Activated CD4-positive, alpha-beta memory T cell treated with anti-CD3 and anti-CD28 coated beads for 36 hours (primary cell): ENCODE data around the gene HSPB6. TPM values are rescaled to one million over a fixed set of nuclear protein-coding genes. Genes with fewer than 3 reads are reported as not detected.

Experiments used
- CTCF ChIA-PET: fragments of 350-600 bp; sonication (Branson Sonifier 250); formaldehyde crosslinking; loops from one replicate; lab custom pipeline; 2021; ENCODE audit warnings: antibody characterized with exemption, inconsistent platforms; lab: Charles Lee
- POLR2A ChIA-PET: fragments of 350-600 bp; sonication (Branson Sonifier 250); formaldehyde crosslinking; loops from one replicate; lab custom pipeline; 2021; ENCODE audit warnings: antibody characterized with exemption; lab: Charles Lee
- DNase-seq: peaks from one replicate; pipeline ENCODE4 v3.0.0-alpha.2; 2020
- H3K27ac Mint-ChIP-seq: one replicate; pipeline ENCODE4 v1.8.0; 2021; ENCODE audit warnings: mixed read lengths
- H3K27me3 Mint-ChIP-seq: one replicate; pipeline ENCODE4 v1.8.0; 2021; ENCODE audit warnings: mixed read lengths
- H3K36me3 Mint-ChIP-seq: one replicate; pipeline ENCODE4 v1.8.0; 2021; ENCODE audit warnings: mixed read lengths
- H3K4me1 Mint-ChIP-seq: one replicate; pipeline ENCODE4 v1.8.0; 2021; ENCODE audit warnings: low read depth, mixed read lengths
- H3K4me3 Mint-ChIP-seq: one replicate; pipeline ENCODE4 v1.8.0; 2021; ENCODE audit warnings: mild to moderate bottlenecking, mixed read lengths
- H3K9me3 Mint-ChIP-seq: one replicate; pipeline ENCODE4 v1.8.0; 2021; ENCODE audit warnings: mixed read lengths
- intact Hi-C: fragments of 100-400 bp; cut with micrococcal nuclease; formaldehyde crosslinking; loops from one replicate; pipeline ENCODE4 v1.15.1; 2023
- total RNA-seq, 2 experiments: library from RNA; stranded (reverse); gene quantifications; one replicate each; pipeline ENCODE4 v1.2.3, GENCODE V29; 2021

The HSPB6 gene
- total RNA-seq, 2 experiments from 2014 or later = 0.36 to 0.53 TPM

- POLR2A ChIA-PET = interaction anchor here (0.6 to 3.2 kb wide), 5 partner anchors 9 to 196 kb away, joined by 3 to 34 read pairs (median 6); no protein-coding TSS in a partner anchor
- H3K4me3 Mint-ChIP-seq = peak overlapping the region; percentile 89
- H3K4me1 Mint-ChIP-seq = peaks cover 29% of the 10 kb centered on the region
- no peaks in the 10 kb centered on the region for H3K27me3 Mint-ChIP-seq
- DNase-seq = no peak
- H3K9me3 Mint-ChIP-seq = no peaks in the 10 kb centered on the region
- H3K36me3 Mint-ChIP-seq = peaks cover 51% of the 10 kb centered on the region
- intact Hi-C loops = loop anchor here (1.0 to 10.0 kb wide), 5 partner anchors 22 to 475 kb away; partner anchors contain the start of genes COX6B1, ETV2, OVOL3 and POLR2I
- CTCF ChIA-PET = interaction anchor here (1.2 to 3.6 kb wide), 4 partner anchors 21 to 47 kb away, joined by 3 to 24 read pairs (median 4); no protein-coding TSS in a partner anchor
- H3K27ac Mint-ChIP-seq = no peak overlapping the region
These were observed 17.3 kb downstream of the HSPB6 start for GRCh38 chr19:35739275-35740107.

GRCh38 chr19:35738887-35739229, 18.0 kb downstream of the HSPB6 start:
- H3K4me3 Mint-ChIP-seq = no peak overlapping the region

GRCh38 chr19:35738021-35738886, 18.6 kb downstream of the HSPB6 start:
- Mint-ChIP-seq H3K27me3 (no peaks in the 10 kb centered on the region), H3K9me3 (no peaks in the 10 kb centered on the region), H3K4me1 (peaks cover 19% of the 10 kb centered on the region), H3K36me3 (peaks cover 55% of the 10 kb centered on the region), H3K4me3 (no peak overlapping the region), H3K27ac (no peak overlapping the region)
- intact Hi-C loops = no loop called here
- CTCF ChIA-PET = interaction anchor here (1.1 to 1.6 kb wide), 4 partner anchors 20 to 81 kb away, joined by 3 to 4 read pairs (median 4); no protein-coding TSS in a partner anchor
- POLR2A ChIA-PET = interaction anchor here (1.4 to 3.2 kb wide), 3 partner anchors 18 to 25 kb away, joined by 4 to 34 read pairs (median 7); no protein-coding TSS in a partner anchor
- DNase-seq = no peak

More at GRCh38 chr19:35738887-35739229, 18.0 kb downstream of the HSPB6 start:
- H3K4me1 Mint-ChIP-seq = peaks cover 23% of the 10 kb centered on the region
- CTCF ChIA-PET = interaction anchor here (1.2 to 1.6 kb wide), 2 partner anchors 21 to 46 kb away, joined by 3 to 4 read pairs; no protein-coding TSS in a partner anchor
- H3K36me3 Mint-ChIP-seq = peaks cover 56% of the 10 kb centered on the region
- no peak for DNase-seq
- intact Hi-C loops = no loop called here
- no peaks in the 10 kb centered on the region for H3K27me3 Mint-ChIP-seq
- POLR2A ChIA-PET = interaction anchor here (3.2 kb wide), 1 partner anchor 19 kb away, joined by 34 read pairs; no protein-coding TSS in a partner anchor
- H3K9me3 Mint-ChIP-seq = no peaks in the 10 kb centered on the region
- no peak overlapping the region for H3K27ac Mint-ChIP-seq

GRCh38 chr19:35736913-35737886, 19.6 kb downstream of the HSPB6 start:
- CTCF ChIA-PET = interaction anchor here (0.6 to 1.5 kb wide), 3 partner anchors 26 to 82 kb away, joined by 3 to 4 read pairs (median 4); no protein-coding TSS in a partner anchor
- Mint-ChIP-seq H3K36me3 (peaks cover 47% of the 10 kb centered on the region), H3K4me3 (no peak overlapping the region), H3K9me3 (no peaks in the 10 kb centered on the region), H3K27ac (peak overlapping the region; percentile 67), H3K27me3 (no peaks in the 10 kb centered on the region), H3K4me1 (peaks cover 11% of the 10 kb centered on the region)
- DNase-seq = peak; percentile 42
- intact Hi-C loops = loop anchor here (1.0 kb wide), 1 partner anchor 44 kb away; no protein-coding TSS in a partner anchor
- POLR2A ChIA-PET = interaction anchor here (0.8 to 2.4 kb wide), 4 partner anchors 12 to 146 kb away, joined by 3 to 7 read pairs (median 4); no protein-coding TSS in a partner anchor

GRCh38 chr19:35734889-35735288, 21.9 kb downstream of the HSPB6 start:
- intact Hi-C loops = no loop called here
- Mint-ChIP-seq H3K9me3 (no peaks in the 10 kb centered on the region), H3K4me3 (no peak overlapping the region), H3K27ac (no peak overlapping the region), H3K4me1 (peaks cover 10% of the 10 kb centered on the region), H3K36me3 (peaks cover 53% of the 10 kb centered on the region), H3K27me3 (no peaks in the 10 kb centered on the region)
- POLR2A ChIA-PET = no interaction called here
- DNase-seq = no peak
- CTCF ChIA-PET = no interaction called here

- Mint-ChIP-seq H3K27me3 (no peaks in the 10 kb centered on the region), H3K4me3 (no peak overlapping the region), H3K36me3 (peaks cover 59% of the 10 kb centered on the region), H3K4me1 (peaks cover 5% of the 10 kb centered on the region), H3K9me3 (no peaks in the 10 kb centered on the region), H3K27ac (peak overlapping the region; percentile 40)
- CTCF ChIA-PET = interaction anchor here (0.8 kb wide), 1 partner anchor 40 kb away, joined by 3 read pairs; no protein-coding TSS in a partner anchor
- intact Hi-C loops = no loop called here
- DNase-seq = no peak
- POLR2A ChIA-PET = no interaction called here
These were observed 22.6 kb downstream of the HSPB6 start for GRCh38 chr19:35734273-35734672.

- Mint-ChIP-seq H3K9me3 (no peaks in the 10 kb centered on the region), H3K27ac (peak overlapping the region; percentile 40), H3K4me1 (peaks cover 5% of the 10 kb centered on the region), H3K4me3 (no peak overlapping the region), H3K27me3 (no peaks in the 10 kb centered on the region), H3K36me3 (peaks cover 62% of the 10 kb centered on the region)
- intact Hi-C loops = no loop called here
- no peak for DNase-seq
- POLR2A ChIA-PET = no interaction called here
- CTCF ChIA-PET = interaction anchor here (0.8 kb wide), 1 partner anchor 39 kb away, joined by 3 read pairs; no protein-coding TSS in a partner anchor
These were observed 23.4 kb downstream of the HSPB6 start for GRCh38 chr19:35733180-35734125.

- no peak for DNase-seq
- H3K4me3 Mint-ChIP-seq = no peak overlapping the region
- ChIA-PET CTCF (no interaction called here), POLR2A (interaction anchor here (1.1 kb wide), 1 partner anchor 31 kb away, joined by 3 read pairs; no protein-coding TSS in a partner anchor)
- H3K27ac Mint-ChIP-seq = no peak overlapping the region
- no peaks in the 10 kb centered on the region for H3K27me3 Mint-ChIP-seq
- peaks cover 5% of the 10 kb centered on the region for H3K4me1 Mint-ChIP-seq
- intact Hi-C loops = no loop called here
- H3K9me3 Mint-ChIP-seq = no peaks in the 10 kb centered on the region
- H3K36me3 Mint-ChIP-seq = peaks cover 63% of the 10 kb centered on the region
These were observed 24.2 kb downstream of the HSPB6 start for GRCh38 chr19:35732540-35733179.

- ChIA-PET POLR2A (interaction anchor here (0.8 to 2.4 kb wide), 3 partner anchors 8 to 30 kb away, joined by 3 to 6 read pairs (median 3); no protein-coding TSS in a partner anchor), CTCF (no interaction called here)
- H3K27ac Mint-ChIP-seq = no peak overlapping the region
These were observed 24.9 kb downstream of the HSPB6 start for GRCh38 chr19:35731779-35732405.

More at GRCh38 chr19:35731779-35732405, 24.9 kb downstream of the HSPB6 start:
- Mint-ChIP-seq H3K27me3 (no peaks in the 10 kb centered on the region), H3K9me3 (no peaks in the 10 kb centered on the region), H3K36me3 (peaks cover 61% of the 10 kb centered on the region), H3K4me1 (peaks cover 3% of the 10 kb centered on the region), H3K4me3 (no peak overlapping the region)
- no peak for DNase-seq
- intact Hi-C loops = no loop called here
